Left renal cortex interstitium (tissue), 4 donors: ENCODE data around the gene SLC25A2. TPM values are rescaled to one million over a fixed set of nuclear protein-coding genes. Genes with fewer than 3 reads are reported as not detected.
"Not testable (repeated sequence)": the region's sequence is repeated elsewhere in the genome, so short reads cannot be mapped to it uniquely, and the experiment has no call there.

ENCODE experiments used
- DNase-seq, 4 donors: peaks; one replicate each; pipeline ENCODE4 v3.0.0-alpha.2; 2013; ENCODE audit warnings: low read depth in 4 of 4, low spot score in 2 of 4, missing footprints in 1 of 4
- polyA plus RNA-seq, 4 donors: library from polyadenylated mRNA; unstranded; fragments of 120-200 nt; gene quantifications; one replicate each; pipeline ENCODE4 v1.2.1, GENCODE V29; 2013; ENCODE audit not compliant: insufficient read length in 4 of 4

The SLC25A2 gene
- polyA plus RNA-seq, result under 1 TPM in 1 of 4 donors, not detected in 3; 0.14 TPM

DNA sequence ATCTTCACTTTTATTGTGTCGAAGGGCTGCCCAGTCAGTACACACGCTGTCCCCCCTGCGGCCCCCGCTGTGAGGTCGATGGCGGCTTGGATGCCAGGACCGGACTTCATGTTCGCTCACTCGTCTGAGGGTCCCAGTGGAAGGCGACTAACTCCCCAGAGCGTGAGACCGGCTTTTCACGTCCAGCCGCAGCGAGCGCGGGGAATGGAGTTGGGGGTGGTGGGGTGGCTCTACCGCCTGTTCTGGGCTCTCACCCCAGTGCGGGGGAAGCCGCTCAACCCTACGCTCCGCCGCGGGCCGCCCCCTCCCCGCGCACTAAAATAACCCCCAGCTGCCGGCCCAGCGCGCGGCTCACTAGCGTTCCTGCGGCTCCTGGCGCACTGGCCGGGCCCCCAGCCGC is at the start of gene SLC25A2:
SLC25A2 (minus strand) TSS at position 294 of the 400 bp plus-strand sequence; CDS start at position 110, 184 bp downstream.
- no peak for DNase-seq

- DNase-seq, result no peak
Measured at GRCh38 chr5:141351591-141351990, 47.7 kb upstream of the SLC25A2 start.

DNA sequence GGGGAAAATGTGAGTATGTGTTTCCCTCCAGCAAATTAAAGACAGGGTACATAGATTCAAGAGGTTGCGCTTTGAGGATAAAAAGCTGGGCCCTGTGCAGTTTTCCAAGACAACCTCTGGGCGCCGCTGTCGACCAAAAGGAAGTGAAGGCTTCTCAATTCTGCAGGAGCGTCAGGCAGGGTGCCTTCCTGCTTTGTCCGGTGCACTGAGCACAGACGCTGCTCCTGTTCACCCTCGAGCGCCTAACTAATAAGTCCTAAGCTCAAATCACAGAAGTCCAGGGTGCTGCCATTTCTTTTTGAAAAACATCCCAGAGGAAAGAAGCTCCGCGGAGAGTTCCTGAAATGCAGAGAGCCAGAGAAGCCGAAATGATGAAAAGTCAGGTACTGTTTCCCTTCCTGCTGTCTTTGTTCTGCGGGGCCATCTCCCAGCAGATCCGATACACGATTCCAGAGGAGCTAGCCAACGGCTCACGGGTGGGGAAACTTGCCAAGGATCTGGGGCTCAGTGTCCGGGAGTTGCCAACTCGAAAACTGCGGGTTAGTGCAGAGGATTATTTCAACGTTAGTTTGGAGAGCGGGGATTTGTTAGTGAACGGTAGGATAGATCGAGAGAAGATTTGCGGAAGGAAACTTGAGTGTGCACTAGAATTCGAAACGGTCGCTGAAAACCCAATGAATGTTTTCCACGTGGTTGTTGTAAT is 46.2 kb upstream of the SLC25A2 start, which contains the start of gene PCDHGB1:
PCDHGB1 (plus strand) TSS at position 183 of the 703 bp plus-strand sequence; CDS start at position 345, 162 bp downstream.
- no peak for DNase-seq

- not testable (repeated sequence) for DNase-seq
Measured at GRCh38 chr5:141346017-141346416, 42.2 kb upstream of the SLC25A2 start.

GRCh38 chr5:141345327-141345726 is 41.5 kb upstream of the SLC25A2 start:
- no peak for DNase-seq

- DNase-seq, result no peak
Measured at GRCh38 chr5:141343953-141344463, 40.2 kb upstream of the SLC25A2 start.

DNA sequence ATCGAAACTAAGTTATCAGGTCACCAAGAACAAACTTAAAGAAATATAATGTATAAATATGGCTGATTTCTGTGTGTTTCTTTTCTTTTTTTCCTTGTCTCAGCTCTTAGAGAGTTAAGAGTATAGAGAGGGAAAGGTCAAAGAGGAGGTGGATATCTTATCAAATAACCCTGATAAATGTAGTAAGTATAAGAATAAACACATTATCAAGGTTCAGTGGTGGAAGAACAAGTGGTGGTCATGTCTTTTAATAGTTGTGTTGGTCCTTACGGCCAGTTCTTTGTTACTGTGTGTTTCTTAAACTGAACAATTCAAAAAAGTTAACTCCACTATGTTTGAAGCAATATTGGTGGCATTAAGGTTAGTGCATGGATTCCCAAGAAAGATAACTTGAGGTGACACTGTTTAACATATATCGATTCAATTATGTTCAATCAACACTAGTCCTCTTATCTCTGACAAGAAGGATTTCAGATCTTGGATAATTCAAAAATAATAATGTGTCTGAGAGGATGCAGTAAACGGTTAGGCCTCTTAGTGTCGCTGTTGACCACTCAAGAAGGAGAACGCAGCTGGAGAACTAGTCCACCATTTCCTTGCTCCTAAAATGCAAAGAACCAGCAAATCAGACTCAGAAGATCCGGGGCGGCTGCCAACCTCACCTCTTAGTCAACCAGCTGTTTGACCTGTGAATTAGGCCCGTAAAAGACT is 39.5 kb upstream of the SLC25A2 start, which contains the start of gene PCDHGA3:
PCDHGA3 (plus strand) TSS at position 588 of the 711 bp plus-strand sequence. CDS start 205 bp downstream, outside the sequence.
- no peak for DNase-seq

- no peak for DNase-seq
Measured at GRCh38 chr5:141342773-141343172, 38.9 kb upstream of the SLC25A2 start.

DNA sequence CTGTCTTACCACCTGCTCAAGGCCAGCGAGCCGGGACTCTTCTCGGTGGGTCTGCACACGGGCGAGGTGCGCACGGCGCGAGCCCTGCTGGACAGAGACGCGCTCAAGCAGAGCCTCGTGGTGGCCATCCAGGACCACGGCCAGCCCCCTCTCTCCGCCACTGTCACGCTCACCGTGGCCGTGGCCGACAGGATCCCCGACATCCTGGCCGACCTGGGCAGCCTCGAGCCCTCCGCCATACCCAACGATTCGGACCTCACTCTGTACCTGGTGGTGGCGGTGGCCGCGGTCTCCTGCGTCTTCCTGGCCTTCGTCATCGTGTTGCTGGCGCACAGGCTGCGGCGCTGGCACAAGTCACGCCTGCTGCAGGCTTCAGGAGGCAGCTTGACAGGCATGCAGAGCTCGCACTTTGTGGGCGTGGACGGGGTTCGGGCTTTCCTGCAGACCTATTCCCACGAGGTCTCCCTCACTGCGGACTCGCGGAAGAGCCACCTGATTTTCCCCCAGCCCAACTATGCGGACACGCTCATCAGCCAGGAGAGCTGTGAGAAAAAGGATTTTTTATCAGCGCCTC is 37.0 kb upstream of the SLC25A2 start:
- not testable (repeated sequence) for DNase-seq

DNA sequence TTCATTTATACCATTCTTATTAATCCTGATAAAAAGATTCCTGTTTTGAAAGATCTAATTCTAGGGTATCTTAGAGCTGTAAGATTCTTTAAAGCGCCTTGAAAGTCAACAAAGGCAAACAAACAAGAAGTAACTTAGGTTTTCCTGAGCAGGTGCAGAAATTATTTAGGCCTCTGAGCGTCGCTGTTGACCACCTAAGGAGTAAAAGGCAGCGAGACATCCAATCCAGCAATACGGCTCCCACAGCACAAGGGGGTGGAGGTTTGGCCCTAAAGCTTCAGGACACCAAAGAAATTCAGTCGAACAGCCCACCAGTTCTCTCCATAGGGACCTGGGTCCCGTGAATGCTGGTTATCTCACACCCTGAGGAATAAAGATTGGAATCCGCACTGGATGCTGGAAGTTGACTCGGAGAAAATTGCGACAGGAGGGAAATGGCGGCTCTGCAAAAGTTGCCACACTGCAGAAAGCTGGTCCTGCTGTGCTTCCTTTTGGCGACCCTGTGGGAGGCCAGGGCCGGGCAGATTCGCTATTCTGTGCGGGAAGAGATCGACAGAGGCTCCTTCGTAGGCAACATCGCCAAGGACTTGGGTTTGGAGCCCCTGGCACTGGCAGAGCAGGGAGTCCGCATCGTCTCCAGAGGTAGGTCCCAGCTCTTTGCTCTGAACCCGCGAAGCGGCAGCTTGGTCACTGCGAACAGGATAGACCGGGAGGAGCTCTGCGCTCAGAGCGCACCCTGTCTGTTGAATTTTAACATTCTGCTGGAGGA is 34.9 kb upstream of the SLC25A2 start, which contains the start of gene PCDHGA2:
PCDHGA2 (plus strand) TSS at position 223 of the 769 bp plus-strand sequence.
- DNase-seq, result no peak

DNA sequence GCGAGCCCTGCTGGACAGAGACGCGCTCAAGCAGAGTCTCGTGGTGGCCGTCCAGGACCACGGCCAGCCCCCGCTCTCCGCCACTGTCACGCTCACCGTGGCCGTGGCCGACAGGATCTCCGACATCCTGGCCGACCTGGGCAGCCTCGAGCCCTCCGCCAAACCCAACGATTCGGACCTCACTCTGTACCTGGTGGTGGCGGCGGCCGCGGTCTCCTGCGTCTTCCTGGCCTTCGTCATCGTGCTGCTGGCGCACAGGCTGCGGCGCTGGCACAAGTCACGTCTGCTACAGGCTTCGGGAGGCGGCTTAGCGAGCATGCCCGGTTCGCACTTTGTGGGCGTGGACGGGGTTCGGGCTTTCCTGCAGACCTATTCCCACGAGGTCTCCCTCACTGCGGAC is 28.7 kb upstream of the SLC25A2 start:
- not testable (repeated sequence) for DNase-seq

DNA sequence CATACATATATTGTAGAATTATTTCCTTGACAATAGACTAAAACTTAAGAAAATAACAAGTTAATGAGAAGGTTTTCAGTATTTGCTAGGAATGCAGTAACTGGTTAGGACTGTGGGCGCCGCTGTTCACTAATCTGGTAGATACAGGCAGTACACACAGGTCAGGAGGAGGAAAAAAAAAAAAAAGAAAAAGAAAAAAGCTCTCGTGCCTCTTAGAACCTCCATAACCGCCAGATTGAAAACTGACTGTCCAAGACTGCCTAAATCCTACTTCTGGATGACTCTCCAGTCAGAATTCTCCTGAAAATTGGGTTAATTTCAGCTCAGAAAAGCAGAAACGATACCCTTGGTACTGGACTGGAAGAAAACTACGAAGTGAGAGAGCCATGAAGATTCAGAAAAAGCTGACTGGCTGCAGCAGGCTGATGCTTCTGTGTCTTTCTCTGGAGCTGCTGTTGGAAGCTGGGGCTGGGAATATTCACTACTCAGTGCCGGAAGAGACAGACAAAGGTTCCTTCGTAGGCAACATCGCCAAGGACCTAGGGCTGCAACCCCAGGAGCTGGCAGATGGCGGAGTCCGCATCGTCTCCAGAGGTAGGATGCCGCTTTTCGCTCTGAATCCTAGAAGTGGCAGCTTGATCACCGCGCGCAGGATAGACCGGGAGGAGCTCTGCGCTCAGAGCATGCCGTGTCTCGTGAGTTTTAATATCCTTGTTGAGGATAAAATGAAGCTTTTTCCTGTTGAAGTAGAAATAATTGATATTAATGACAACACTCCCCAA is 26.6 kb upstream of the SLC25A2 start, which contains the start of gene PCDHGA1:
PCDHGA1 (plus strand) TSS at position 216 of the 782 bp plus-strand sequence.
- DNase-seq, result no peak

GRCh38 chr5:141328231-141328630 is 24.4 kb upstream of the SLC25A2 start:
- DNase-seq, result no peak

GRCh38 chr5:141326088-141326854 is 22.4 kb upstream of the SLC25A2 start:
- DNase-seq, result peak in 1 of 4 donors; percentile 26

- DNase-seq, result no peak
Measured at GRCh38 chr5:141322261-141322660, 18.4 kb upstream of the SLC25A2 start.

GRCh38 chr5:141320225-141321169 is 16.6 kb upstream of the SLC25A2 start, which contains the start of gene TAF7:
TAF7 (minus strand) TSS chr5:141320784; CDS start chr5:141320044, 740 bp downstream.
- peak; percentile 90 to 93 (median 91) for DNase-seq

DNA sequence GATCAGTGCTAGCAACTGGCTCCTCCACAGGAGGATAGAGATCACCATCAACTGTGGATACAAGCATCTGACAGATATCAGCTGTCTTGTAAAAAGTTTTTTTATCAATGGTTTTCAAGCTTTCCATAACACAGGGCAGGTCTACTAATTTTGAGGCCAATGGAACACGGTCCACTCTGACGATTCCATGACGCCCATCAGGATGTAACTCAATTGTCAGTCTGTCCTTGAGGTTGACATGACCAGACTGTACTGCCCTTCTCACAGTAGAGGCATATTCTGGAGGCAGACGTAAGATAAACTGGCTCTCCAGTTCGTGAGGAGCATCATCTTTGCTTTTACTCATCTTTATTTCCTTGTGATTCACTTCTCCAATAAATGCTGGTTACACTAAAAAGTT is 15.8 kb upstream of the SLC25A2 start:
- DNase-seq, result no peak
